NCI-H82 (cell line): ENCODE results near the gene TMEM44.
"Not testable (repeated sequence)": the region's sequence is repeated elsewhere in the genome, so short reads cannot be mapped to it uniquely, and the experiment has no call there.

Source experiments
- DNase-seq: peaks from one replicate; lab custom pipeline; 2025; lab: John Stamatoyannopoulos, UW

The TMEM44 gene

DNA sequence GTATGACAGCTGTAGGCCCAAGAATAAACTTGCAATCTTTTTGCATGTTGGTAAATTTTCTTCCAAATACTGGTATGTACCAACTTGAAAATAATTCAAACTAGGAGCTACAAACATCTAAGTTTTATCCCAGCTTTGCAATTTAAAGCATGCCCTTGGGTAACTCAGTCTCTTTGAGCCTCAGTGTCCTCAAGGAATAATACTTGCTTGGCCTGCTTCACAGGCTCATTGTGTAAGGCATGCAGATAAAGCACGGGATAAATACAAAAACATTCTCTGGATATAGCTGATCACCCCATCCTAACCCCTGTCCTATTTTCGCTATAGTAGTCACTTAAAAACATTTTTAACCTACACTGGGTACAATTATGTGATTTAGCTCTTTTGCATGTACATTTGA, 9.6 kb upstream of the TMEM44 start:
- DNase-seq = no peak

DNA sequence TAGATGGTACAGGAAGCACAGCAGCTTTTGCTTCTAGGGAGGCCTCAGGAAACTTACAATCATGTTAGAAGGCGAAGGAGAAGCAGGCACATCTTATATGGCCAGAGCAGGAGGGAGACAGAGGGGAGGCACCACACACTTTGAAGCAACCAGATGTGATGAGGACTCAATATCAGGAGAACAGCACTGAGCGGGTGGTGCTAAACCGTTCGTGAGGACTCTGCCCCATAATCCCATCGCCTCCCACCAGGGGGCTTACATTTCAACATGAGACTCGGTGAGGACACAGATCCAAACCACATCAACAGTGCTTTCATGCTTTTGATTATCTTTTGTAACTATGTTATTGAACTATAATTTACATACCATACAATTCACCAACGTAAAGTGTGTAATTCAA, 7.6 kb upstream of the TMEM44 start:
- DNase-seq = peak; percentile 55

DNA sequence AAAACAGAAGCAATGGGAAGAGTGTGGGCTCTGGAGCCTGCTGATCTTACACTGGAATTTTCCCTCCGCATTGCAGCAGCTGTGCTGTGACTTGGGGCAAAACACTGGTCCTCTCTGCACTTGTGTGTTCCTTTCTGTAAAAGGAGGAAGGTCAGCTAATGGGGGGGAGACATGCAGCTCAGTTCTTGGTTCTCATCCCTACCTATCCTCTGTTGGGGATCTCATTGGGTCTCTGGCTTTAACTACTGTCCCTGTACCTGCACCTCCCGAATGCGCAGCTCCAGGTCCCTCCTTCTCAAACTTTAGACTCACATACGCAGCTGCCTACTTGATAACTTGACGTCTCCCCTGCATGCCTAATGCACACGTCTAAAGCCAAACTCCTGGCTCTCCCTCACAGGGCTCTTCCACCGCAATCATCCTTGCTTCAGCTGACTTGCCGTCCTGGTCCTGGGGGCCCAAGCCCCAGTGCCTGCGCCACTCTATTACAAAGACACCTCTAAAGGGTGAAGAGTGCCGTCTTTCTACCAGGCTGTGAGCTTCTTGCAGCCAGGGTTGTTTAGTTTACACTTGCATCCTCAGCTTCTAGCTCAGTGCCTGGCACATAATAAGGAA, 5.9 kb upstream of the TMEM44 start:
- DNase-seq = no peak

DNA sequence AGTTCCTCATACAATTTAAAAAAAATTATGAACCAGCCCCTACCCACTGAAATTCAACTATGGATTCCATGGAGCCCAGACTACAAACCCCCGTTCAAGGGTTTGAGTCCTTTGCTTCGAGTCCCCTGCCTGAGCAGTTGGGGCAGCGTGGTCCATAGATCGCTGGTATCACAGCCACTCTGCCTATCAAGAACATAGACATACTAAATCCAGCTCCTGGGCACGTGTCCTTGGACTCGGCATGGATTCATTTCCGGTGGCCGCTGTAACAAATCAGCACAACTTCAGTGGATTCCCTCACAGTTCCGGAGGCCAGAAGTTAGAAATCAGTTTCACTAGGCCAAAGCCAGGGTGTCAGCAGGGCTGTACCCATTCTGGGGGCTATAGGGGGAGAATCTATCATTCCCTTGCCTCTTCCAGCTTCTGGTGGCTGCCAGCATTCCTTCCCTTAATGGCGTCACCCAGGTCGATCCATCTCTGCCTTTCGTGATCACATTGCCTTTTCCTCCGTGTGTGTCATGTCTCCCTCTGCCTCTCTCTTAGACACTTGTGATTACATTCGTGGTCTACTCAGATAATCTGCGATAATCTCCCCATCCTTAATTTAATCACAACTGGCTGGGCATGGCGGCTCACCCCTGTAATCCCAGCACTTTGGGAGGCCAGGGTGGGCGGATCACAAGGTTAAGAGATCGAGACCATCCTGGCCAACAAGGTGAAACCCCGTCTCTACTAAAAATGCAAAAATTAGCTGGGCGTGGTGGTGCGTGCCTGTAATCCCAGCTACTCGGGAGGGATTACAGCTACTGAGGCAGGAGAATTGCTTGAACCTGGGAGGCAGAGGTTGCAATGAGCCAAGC, 4.6 kb upstream of the TMEM44 start:
- DNase-seq = peak; percentile 50

DNA sequence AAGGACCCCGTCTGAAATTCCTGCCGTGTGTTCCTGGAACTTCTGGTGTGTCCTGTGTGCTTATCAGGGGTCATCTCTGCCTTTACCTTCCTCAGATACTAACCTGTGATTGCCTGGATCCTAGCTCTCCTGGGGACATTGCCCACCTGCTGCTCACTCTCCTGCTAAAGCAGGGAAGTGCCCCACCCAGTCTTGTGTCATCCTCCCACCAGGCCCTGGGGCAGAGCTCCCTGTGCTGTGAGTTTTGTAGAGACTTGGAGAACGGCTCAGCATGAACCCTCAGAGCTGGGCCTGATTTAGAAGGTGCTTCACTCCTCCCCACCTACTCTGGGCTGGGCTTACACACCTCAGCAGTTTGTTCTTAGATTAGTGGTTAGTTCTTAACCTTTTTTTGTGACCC, 3.8 kb upstream of the TMEM44 start:
- DNase-seq = no peak

DNA sequence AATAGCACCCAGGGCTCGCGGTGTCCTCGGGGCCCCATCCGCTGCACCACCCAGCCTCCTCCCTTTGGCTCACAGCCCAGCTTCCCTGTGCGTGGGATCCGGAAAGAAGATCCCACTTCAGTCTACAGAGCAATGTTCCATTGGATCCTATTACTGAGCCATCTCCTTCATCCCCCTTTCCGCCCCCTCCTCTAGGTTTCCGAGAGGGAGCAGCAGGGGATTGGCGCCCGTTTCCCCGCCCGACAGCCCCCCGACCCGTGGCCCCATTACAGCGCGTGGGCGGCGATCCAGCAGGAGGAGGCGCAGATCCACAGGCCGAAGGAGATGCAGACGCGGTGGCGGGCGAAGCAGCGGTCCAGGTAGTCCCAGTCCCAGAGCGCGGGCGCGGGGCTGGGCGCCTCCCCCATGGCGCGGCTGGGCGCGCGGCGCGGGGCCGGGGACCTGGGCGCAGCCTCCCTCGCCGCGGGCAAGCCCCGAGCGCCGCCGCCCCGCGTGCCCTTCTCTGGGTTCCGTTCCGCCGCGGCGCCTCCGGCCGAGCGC, 340 bp downstream of the TMEM44 start:
- peak; percentile 78 for DNase-seq

DNA sequence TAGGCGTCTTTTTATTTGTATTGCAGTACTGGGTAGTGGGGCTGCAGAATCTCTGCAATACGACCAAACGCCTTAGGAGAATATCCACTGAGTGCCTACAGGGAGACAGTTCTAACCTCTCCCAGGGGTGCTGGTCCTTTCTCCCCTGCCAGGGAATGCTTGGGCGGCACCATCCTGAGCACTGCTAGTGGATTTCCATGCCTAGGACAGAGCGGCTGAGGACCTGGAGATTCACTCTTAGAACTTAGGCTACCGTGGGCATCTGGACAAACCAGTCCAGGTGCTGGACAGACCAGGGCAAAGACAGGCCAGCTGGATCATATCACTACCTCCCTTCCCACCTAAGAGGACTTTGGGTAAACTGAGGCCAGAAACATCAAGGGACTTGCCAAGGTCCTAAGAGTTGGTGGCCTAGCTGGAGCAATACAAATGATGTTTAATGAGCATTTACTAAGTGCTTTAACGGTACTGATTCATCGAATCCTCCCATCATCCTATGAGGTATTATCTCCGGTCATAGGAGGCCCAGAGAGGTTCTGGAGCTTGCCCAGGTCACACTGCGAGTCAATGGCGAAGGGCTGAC, 902 bp downstream of the TMEM44 start:
- DNase-seq = no peak

DNA sequence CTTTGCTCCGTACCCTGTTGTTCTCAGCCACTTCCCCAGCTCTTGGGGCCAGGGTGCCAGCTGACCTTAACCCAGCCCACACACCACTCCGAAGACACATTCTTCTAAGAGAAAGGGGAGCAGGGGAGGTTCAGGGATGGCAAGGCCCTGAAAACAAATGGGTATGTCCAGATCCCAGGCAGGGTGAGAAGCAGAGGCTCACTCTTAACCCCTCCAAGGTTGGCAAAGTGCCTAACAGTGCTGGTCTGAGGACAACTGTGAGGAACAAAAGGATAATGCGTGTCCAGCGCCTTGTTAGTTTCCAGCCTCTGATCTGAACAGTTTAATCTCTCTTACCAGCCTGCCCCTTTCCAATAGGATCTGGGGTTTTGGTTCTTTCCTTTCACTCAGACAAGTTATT, 1.5 kb downstream of the TMEM44 start:
- no peak for DNase-seq

DNA sequence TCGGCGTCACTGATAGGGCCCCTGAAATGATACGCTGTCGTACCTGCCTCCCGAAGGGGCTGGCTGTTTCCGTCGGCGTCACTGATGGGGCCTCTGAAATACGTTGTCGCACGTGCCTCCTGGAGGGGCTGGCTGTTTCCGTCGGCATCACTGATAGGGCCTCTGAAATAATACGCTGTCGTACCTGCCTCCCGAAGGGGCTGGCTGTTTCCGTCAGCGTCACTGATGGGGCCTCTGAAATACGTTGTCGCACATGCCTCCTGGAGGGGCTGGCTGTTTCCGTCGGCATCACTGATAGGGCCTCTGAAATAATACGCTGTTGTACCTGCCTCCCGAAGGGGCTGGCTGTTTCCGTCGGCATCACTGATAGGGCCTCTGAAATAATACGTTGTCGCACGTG, 2.5 kb downstream of the TMEM44 start:
- not testable (repeated sequence) for DNase-seq

DNA sequence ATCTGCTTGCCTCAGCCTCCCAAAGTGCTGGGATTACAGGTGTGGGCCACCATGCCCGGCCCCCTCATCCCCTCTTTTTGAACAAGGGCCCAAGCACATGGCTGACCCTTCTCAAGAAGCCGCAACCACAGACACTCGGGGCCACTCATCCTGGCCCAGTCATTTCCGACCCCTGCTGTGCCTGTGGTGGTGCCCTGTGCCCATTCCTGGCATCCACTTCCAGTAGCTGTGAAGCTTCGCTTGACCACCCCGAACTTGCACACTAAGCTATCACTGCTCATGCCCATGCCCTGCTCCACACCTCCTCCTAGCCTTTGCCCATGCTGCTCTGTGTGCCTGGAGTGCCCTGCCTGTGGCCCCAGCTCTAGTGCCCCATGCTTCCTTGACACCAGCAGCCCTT, 8.3 kb downstream of the TMEM44 start:
- DNase-seq = no peak

DNA sequence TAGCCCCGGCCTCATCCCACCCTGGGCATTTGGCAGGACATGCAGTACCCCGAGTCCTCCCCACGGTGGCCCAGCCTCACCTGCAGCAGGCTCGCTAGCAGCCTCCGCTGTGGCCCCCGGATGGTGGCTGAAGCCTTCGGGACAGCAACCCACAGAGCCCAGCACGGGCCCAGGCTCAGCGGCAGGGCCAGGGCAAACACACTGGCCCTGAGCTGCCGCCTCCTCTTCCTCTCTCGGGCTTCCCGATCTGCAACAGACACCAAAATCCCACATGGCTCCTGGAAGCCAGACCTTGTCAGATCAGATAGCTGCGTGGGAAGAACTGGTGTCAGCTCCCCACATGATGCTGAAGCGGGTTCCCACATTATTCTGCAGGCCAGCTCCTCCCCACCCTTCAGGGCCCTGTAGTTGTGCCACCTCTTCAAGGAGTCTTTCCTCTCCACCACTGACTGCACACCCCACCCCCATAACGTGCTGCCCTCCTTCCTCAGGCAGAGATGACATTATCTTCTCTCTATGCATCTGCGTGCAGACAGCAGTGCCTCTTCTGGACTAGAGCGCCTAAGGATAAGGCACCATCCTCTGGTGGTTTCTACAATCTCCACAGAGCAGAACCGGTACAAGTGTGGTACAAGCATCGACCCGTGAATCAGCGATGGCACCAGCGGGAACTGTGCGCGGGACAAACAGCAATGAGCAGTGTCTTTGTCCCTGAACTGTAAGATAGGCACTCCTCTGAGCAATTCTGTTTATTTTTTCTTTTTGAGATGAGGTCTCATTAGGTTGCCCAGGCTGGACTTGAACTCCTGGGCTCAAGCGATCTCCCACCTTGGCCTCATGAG, 9.5 kb downstream of the TMEM44 start:
- no peak for DNase-seq

DNA sequence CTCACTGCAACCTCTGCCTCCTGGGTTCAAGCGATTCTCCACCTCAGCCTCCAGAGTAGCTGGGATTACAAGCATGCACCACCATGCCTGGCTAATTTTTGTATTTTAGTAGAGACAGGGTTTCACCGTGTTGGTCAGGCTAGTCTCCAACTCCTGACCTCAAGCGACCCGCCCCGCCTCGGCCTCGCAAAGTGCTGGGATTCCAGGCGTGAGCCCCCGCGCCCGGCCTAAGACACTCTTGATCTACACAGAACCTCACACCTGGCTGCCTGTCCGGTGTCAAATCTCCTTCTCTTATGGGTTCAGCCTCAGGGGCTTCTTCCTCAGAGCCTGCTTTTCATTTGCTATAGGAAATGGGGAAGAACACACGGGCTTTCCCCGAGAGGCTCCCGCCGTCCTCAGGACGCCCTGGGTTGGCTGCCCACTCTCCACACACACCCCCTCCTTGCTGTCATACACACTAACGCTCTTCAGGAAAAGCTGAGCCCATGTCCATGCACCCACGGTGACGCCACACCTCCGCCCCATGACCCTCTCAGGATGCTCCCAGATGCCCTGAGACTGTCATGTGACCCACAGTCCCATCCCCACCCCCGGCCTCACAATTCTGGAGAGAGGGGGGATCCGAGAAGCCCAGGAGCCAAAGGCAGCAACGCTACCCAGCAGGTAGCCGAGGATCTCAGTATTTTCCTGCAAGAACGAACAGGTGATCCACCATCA, 10.4 kb downstream of the TMEM44 start:
- DNase-seq = no peak

DNA sequence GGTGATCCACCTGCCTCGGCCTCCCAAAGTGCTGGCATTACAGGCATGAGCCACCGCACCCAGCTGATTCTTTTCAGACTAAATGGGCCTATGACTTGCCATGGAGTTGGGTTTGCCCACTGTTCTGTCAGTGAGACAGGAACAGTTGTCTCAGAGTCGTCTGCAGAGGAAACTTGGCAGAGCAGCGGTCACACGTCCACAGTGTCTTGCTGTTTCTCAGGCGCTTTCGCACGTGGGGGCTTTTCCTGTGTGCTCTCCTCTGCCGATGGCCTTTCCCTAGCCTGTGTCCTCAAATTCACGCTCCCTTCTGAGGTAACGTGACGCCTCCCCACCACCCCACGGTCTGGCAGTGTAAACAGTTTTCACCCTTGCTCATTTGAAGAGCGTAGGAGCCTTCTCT, 11.3 kb downstream of the TMEM44 start:
- no peak for DNase-seq

DNA sequence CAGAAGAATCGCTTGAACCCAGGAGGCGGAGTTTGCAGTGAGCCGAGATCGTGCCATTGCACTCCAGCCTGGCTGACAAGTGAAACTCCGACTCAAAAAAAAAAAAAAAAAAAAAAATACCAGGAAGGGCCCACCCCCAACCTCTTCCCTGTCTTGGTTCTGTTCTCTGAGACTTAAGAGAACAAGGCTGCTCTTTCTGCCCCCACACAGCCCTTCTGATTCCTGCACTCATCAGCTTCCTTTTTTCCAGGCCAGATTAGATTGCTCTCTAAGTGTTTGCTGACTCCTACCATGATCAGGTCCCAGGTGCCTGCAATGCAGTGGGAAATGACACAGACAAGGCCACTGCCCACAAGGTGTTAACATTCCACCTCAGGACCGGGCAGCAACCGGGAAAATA, 13.0 kb downstream of the TMEM44 start:
- DNase-seq = no peak

DNA sequence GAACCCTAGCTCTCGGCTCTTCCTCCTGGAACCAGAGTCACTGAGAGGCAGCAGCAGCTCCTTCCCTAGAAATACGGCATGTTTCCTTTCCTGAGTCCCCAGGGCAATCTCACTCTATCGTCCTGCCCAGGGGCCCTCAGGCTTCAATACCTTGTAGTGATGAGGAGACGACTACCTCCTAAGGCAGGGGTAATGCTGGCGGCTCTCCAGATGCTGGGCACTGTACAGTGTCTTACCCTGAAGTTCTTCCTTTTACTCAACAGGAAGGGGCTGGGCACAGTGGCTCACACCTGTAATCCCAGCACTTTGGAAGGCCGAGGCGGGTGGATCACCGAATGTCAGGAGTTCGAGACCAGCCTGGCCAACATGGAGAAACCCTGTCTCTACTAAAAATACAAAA, 13.5 kb downstream of the TMEM44 start:
- no peak for DNase-seq

DNA sequence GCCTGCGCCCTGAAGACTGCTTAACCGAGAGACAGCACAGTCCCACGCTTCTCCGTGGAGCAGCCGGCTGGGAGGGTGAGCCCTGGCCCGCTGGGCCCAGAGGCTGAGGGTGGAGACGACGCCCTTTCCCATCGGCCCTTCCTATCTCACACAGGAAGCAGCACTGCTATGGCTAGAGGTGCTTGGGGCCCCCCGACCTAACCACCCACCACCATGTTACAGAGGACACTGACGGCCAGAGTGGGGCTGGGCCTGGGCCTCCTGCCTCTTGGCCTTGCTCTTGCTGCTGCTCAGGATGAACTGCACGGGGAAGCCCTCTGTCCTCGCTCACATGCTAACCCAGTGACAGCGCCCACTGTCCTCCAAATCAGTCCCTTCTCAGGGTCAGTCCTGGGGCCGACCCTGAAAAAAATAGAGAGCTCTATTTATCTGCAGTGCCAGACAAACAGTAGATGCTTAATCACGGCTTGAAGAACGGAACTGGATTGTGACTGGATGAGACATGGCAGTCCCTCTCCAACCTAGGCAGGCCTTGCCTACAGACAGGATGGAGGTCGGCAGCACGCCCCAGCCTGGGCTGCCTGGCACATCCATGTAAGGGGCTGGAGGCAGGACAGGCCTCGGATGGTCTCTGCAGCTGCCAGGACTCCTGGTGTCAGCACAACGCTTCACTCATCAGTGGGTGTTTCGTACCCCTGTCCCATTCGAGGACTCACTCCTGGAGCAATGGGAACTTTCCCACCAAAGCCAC, 14.2 kb downstream of the TMEM44 start:
- DNase-seq = no peak

DNA sequence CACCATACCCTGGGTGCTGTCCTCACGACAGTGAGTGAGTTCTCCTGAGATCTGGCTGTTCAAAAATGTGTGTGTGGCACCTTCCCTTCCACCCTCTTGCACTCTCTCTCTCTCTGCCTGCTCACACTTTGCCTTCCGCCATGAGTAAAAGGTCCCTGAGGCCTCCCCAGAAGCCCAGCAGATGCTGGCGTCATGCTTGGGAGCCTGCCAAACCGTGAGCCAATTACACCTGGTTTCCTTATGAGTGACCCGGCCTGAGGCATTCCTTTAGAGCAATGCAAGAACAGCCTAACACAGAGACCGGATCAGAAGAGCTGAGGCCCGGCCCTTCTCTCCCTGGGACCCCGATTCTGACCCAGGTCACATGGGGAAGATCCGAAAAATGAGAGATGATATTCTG, 15.4 kb downstream of the TMEM44 start:
- DNase-seq = peak; percentile 30

DNA sequence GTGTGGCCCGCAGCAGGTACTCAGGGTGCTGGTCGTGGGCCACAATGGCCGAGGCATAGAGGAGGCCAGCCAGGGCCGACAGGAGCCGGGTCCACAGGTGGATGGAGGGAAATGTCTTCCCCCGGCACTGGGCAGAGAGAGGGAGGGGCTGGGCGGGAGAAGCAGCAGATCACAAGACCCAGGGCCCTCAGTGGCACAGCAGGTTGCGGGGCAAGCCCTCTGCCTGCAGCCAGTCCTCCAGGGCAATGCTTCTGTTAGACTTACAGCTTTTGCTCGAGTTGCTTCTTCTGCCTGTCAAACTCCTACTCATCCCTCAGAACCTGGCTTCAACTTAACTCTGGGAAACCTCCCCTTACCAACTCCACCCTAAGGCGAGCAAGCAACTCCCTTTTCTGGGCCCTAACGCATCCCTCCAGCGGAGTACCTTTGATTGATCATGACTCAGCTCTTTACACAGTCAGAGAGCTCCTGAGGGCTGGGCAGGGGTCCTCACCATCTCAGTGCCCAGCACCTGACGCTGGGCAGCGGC, 16.0 kb downstream of the TMEM44 start:
- no peak for DNase-seq

DNA sequence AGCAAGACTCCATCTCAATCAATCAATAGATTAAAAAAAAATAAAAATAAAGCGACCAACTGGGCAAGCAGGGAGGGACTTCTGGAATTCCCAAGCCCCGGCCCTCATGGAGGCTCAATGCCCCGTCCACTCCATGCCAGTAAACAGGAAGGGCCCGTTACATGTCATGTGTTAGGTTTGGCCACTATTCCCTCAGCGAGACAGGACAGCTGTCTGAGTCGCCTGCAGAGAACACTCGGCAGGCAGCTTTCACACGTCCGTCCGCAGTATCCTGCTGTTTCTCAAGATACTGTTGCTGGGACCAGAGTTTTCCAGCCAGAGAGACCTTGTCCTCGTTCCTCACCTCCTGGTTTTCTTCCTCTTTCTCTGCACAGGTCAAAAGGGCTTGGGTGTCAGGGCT, 18.0 kb downstream of the TMEM44 start:
- DNase-seq = no peak

DNA sequence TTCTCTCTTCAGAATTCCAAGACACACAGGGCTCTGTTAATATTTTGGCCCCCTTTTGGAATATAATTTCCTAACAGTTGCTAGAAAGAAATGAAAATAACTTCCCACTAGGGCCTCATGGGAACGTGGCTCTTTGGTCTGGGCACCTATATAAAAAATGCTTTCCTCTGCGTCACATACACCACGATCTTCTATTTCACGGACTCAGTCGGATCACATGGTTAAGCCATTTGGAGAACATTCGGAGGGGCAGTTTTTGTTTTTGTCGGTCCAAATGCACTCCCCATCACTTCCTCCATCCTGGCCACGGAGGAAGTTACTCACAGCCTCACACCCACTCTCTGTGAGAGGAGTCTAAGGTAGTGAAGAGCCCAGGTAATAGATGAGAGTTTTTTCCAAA, 21.0 kb downstream of the TMEM44 start:
- no peak for DNase-seq

DNA sequence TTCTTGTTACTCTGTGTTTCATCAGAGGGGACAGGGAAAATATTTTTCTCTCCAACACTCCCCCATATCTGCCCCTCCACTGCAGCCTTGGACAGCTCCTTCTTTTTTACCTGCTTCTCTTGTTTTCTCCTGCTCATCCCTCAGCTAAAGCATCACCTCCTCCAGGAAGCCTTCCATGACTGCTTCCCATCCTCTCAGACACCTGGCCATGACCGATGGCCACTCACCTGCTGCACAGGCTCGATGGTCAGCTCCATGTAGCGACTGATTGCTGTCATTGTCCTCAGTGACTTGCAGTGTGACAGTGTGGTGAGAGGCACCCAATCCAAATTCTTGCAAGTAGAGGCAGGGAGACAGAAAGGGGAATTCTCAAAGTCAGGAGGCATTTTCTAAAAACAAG, 22.5 kb downstream of the TMEM44 start:
- DNase-seq = no peak
